ENCODE measurements around the gene GLRX. TPM values are rescaled to one million over a fixed set of nuclear protein-coding genes. Genes with fewer than 3 reads are reported as not detected.

Gene GLRX
- polyA plus RNA-seq, 3 donors from 2014 or later, result 261 to 295 (median 263) TPM

DNA sequence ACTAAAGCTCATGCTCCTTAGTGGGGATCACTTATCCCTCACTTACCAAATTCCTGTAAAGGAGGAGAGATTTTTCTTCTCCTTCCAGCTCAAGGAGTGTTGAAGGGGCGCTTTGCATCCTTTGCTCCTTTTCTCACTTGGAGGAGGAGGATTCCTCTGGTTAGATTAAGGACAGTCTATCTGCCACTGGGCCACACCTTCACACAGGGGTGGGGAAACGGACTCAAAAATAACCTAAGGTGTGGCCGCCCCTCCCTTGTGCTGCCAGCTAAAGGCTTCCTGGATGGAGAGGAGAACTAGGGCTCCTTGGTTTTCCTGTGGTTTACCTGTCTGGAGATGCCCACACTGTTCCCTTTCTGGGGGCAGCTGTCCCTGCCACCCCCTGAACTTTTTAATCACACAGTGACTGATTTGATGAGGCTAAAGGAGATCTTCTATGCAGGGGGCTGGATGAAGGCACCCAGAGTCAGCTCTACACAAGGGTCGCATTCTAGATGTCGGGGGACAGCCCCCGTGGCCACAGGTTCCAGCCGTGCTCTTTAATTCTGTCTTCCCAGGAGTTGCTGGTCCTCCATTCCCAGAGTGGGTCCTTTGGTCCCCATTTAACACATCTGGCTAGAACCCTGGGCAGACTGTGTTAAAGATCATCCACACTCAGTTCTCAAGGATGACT is 14.4 kb downstream of the GLRX start:
- no peak for DNase-seq
- peak overlapping the region; percentile 48 to 77 (median 73) for H3K4me3 Mint-ChIP-seq
- H3K36me3 Mint-ChIP-seq, result peaks cover 11 to 32% (median 24%) of the 10 kb centered on the region in 3 donors
- H3K9me3 Mint-ChIP-seq, result no peaks in the 10 kb centered on the region
- H3K4me1 Mint-ChIP-seq, result peaks cover 60 to 76% of the 10 kb centered on the region in 2 donors
- peak overlapping the region; percentile 65 to 97 (median 90) for H3K27ac Mint-ChIP-seq
- H3K27me3 Mint-ChIP-seq (ENCODE audit: low read depth in 3 of 3), result peaks cover 2% of the 10 kb centered on the region in 3 donors

DNA sequence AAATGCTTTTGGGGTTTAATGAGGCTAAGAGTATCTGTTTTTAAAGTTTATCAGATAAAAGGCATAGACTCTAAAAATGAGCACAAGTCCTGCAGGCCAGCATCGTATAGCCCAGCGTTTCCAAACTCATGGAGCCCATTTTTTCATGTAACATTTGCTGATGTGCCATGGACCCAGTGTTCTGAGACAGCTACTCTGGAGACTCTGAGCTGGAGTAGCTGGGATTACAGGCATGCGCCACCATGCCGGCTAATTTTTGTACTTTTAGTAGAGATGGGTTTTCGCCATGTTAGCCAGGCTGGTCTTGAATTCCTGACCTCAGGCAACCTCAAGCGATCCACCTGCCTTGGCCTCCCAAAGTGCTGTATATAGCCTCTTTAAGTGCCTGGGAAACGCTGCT is 15.8 kb downstream of the GLRX start:
- Mint-ChIP-seq H3K27ac (no peak overlapping the region), H3K27me3 (ENCODE audit: low read depth in 3 of 3) (peaks cover 1 to 2% (median 2%) of the 10 kb centered on the region in 3 donors), H3K4me1 (peaks cover 57 to 69% of the 10 kb centered on the region in 2 donors), H3K9me3 (no peaks in the 10 kb centered on the region), H3K4me3 (no peak overlapping the region), H3K36me3 (peaks cover 1 to 21% (median 14%) of the 10 kb centered on the region in 3 donors)
- no peak for DNase-seq

DNA sequence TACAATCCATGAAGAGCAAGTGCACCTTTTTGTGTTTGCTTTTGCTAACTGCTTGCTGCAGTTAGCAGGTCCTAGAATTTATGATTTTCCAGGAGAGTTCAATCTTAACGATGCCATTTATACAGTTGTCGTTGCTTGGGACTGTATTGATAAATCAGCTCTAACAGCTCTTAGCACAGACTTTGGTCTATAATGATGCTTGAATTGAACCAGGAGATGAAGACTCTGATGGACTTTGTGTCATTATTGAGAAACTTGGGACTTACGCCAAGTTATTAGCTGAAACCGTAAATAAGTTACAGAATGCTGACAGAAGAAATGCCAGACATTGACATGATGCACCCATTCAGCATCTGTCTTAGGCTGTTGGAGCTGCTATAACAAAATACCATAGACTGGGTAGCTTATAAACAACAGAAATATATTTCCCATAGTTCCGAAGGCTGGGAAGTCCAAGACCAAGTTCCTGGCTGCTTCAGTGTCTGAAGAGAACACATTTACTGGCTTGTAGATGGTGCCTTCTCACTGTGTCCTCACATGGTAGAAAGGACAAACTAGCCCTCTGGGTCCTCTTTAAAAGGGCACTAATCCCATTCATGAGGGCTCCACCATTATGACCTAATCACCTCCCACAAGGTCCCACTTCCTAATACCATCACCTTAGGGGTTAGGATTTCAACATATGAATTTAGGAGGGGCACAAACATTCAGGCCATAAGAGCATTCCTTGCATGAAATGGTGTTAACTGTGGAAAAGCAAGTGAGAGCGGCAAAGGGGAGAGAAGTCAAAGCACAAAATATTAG is 17.6 kb downstream of the GLRX start:
- H3K27ac Mint-ChIP-seq, result no peak overlapping the region
- H3K4me3 Mint-ChIP-seq, result no peak overlapping the region
- no peaks in the 10 kb centered on the region for H3K9me3 Mint-ChIP-seq
- H3K36me3 Mint-ChIP-seq, result peaks cover 0 to 28% (median 13%) of the 10 kb centered on the region in 3 donors
- peaks cover 40 to 52% of the 10 kb centered on the region in 2 donors for H3K4me1 Mint-ChIP-seq
- DNase-seq, result no peak
- peaks cover 0 to 6% (median 0%) of the 10 kb centered on the region in 3 donors for H3K27me3 Mint-ChIP-seq (ENCODE audit: low read depth in 3 of 3)

DNA sequence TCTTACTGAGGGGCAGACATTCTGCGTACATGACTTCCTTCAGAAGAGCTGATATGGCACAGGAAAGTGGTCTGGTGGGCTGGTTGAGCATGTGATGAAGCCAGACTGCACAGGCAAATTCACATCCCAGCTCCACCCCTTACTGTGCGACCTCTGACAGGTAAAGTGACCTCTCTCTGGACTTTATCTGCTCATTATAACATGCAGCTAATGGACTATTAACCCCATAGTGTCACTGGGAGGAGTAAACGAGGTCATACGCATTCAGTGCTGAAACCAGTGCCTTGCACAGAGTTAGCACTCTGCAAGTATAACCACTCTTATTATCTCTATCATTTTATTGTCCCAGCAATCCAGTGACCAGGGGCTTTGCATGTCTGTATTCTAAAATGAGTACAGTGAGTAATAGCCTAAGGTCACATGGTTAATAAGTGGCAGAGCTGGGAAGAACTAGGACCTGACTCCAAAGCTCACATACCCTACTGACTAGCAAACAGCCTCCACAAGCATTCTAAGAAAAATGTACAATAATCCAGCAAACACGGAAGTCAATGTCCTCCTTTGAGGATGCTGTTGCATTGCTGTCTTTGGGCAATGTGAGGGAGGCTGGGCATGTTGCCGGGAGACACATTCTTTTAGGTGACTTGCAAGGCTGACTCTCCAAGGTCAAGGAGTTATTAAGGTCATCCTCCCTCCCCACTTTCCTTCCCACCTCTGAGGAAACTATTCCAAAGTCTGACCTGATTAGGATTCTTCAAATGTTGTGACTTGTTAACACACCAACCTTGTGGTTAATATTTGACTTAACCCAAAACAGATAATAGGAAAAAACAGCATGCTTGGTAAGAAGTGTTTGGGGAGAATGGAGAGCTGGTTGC is 19.0 kb downstream of the GLRX start:
- H3K27me3 Mint-ChIP-seq (ENCODE audit: low read depth in 3 of 3), result peaks cover 0 to 6% (median 0%) of the 10 kb centered on the region in 3 donors
- H3K27ac Mint-ChIP-seq, result peak overlapping the region in 3 of 6 donors; percentile 15 to 57 (median 40)
- DNase-seq, result no peak

DNA sequence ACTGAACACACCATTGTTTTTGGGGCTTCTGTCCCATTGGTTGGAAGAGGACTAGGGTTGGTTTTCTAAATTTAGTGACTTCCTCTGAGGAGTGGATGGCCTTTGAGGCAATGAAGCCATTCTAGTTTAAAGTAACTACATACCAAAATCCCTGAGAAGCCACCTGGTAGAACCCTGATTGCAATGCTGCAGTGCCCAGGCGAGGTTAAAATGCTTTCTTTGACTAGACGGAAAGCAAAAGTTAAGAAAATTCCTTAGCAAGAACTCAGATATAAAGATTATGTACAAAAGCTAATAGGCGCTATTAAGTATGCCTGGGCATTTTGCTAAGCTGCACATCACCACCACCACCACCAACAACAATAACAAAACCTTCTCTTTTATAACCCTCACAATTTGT is 20.6 kb downstream of the GLRX start:
- DNase-seq, result no peak
- Mint-ChIP-seq H3K4me1 (peaks cover 13 to 29% of the 10 kb centered on the region in 2 donors), H3K27ac (no peak overlapping the region), H3K27me3 (ENCODE audit: low read depth in 3 of 3) (peaks cover 0 to 6% (median 0%) of the 10 kb centered on the region in 3 donors), H3K9me3 (no peaks in the 10 kb centered on the region), H3K36me3 (peaks cover 0 to 31% (median 17%) of the 10 kb centered on the region in 3 donors), H3K4me3 (no peak overlapping the region)

More for the DNA sequence above, 19.0 kb downstream of the GLRX start:
- Mint-ChIP-seq H3K36me3 (peaks cover 0 to 24% (median 17%) of the 10 kb centered on the region in 3 donors), H3K4me1 (peaks cover 26 to 38% of the 10 kb centered on the region in 2 donors), H3K4me3 (no peak overlapping the region), H3K9me3 (no peaks in the 10 kb centered on the region)

DNA sequence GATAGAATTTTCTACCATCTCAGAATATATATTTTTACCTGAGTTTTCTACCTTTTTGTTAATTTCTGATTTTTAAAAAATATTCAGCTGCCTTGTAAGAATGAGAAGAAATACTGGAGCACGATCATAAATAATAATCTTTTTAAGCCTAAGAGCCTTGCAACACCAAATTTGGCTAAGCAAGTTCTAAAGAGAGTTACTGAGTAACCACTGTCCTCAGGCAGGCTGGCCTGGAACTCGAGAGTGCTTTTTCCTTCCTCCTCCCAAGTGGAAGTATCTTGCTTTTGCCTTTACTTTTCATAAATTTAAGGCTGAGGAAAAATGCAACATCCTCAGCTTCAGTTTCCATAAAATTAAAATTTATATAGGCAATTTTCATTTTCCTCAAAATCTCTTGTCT is 21.0 kb downstream of the GLRX start:
- Mint-ChIP-seq H3K27ac (no peak overlapping the region), H3K4me1 (peaks cover 13 to 29% of the 10 kb centered on the region in 2 donors), H3K36me3 (peaks cover 0 to 32% (median 18%) of the 10 kb centered on the region in 3 donors), H3K4me3 (no peak overlapping the region), H3K9me3 (no peaks in the 10 kb centered on the region), H3K27me3 (ENCODE audit: low read depth in 3 of 3) (peaks cover 0 to 6% (median 0%) of the 10 kb centered on the region in 3 donors)
- no peak for DNase-seq

DNA sequence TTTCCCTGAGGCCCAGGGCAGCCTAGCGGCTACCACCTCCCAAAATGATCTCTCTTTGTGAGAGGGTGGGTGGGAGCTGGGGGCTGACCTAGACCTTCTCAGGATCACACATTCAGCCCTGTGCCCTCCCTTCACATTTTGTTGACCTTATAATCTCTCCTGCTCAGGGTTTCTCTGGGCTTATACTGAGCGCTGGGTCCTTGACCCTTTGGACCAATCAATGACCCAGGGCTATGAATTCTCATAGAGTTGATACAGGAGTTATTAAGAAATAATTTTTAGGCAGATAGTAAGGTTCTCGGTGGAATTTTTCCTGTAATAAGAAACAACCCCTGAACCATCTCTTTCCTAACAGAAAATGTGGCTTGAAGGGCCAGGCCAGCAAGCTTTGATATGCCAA is 22.0 kb downstream of the GLRX start:
- DNase-seq, result no peak
- Mint-ChIP-seq H3K4me3 (no peak overlapping the region), H3K36me3 (peaks cover 0 to 33% (median 22%) of the 10 kb centered on the region in 3 donors), H3K9me3 (no peaks in the 10 kb centered on the region), H3K27ac (no peak overlapping the region), H3K27me3 (ENCODE audit: low read depth in 3 of 3) (peaks cover 0 to 6% (median 0%) of the 10 kb centered on the region in 3 donors), H3K4me1 (peaks cover 13 to 29% of the 10 kb centered on the region in 2 donors)

DNA sequence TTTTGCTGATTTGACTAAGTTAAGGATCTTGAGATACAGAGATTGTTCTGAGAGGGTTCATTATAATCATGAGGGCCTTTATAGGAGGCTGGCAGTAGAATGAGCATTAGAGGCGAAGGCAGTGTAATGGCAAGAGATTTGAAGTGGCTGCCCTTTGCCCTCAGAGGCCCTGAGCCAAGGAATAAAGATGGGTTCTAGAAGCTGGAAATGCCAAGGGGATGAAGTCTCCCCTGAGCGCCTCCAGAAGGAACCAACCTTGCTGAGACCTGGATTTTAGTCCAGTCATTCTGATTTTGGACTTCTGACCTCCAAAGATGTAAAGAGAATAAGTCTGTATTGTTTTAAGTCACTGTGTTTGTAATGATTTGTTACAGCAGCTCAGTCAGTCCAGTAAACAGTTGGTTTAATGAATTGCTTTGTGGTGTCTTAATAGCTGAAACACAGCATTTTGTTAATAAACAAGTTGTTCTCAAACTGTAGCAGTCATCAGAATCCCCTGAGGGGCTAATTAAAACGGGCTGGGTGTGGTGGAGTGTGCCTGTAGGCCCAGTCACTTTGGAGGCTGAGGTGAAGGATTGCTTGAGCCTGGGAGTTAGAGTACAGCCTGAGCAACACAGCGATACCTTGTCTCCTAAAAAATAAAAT is 23.2 kb downstream of the GLRX start:
- H3K27me3 Mint-ChIP-seq (ENCODE audit: low read depth in 3 of 3), result peaks cover 0 to 6% (median 0%) of the 10 kb centered on the region in 3 donors
- no peak for DNase-seq
- no peaks in the 10 kb centered on the region for H3K9me3 Mint-ChIP-seq
- peak overlapping the region in 2 of 6 donors; percentile 37 to 44 for H3K27ac Mint-ChIP-seq
- H3K4me1 Mint-ChIP-seq, result peaks cover 13 to 20% of the 10 kb centered on the region in 2 donors
- peaks cover 0 to 23% (median 12%) of the 10 kb centered on the region in 3 donors for H3K36me3 Mint-ChIP-seq
- H3K4me3 Mint-ChIP-seq, result no peak overlapping the region

DNA sequence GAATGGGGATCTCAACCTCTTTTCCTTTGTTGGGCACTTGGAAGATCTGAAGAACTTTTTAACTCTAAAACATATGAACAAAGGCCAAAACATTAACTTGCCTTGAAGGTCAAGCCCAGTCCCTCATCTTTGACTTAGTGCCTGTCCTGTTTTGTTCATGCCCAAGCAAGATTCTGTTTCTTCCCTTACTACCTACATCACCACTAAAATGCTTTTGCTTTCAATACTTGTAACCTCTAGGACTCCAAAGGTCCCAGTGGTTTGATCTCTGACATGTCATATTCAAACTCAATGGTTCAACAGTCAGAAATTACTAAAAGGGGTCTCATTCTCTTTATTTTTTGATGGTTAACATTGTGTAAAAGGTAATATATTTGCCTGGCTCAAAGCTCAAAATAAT is 24.0 kb downstream of the GLRX start:
- Mint-ChIP-seq H3K4me1 (peaks cover 12% of the 10 kb centered on the region in 2 donors), H3K27me3 (ENCODE audit: low read depth in 3 of 3) (peaks cover 0 to 3% (median 0%) of the 10 kb centered on the region in 3 donors), H3K27ac (no peak overlapping the region), H3K9me3 (no peaks in the 10 kb centered on the region), H3K4me3 (no peak overlapping the region), H3K36me3 (peaks cover 5 to 20% (median 10%) of the 10 kb centered on the region in 3 donors)
- no peak for DNase-seq

DNA sequence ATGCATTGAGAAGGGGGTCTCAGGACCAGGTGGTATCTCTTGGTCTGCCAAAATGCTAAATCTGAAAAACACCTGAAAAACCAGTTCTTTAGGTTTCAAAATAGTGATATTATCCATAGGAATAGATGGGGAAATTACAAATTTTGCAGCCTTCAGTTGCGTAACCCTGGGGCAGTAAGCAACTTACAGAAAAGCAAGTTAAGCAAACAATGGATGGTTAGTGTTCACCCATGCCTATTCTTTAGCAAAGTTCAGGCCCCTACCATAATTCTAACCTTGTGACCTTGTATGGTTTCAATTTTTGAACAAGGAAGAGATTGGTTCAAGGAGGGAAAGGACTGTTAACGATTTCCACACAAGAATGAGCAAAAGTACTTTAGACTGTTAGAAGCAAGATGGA is 24.5 kb downstream of the GLRX start:
- Mint-ChIP-seq H3K4me3 (no peak overlapping the region), H3K4me1 (peaks cover 7 to 8% of the 10 kb centered on the region in 2 donors), H3K9me3 (no peaks in the 10 kb centered on the region), H3K27ac (no peak overlapping the region), H3K27me3 (ENCODE audit: low read depth in 3 of 3) (peaks cover 0 to 3% (median 0%) of the 10 kb centered on the region in 3 donors), H3K36me3 (peaks cover 7 to 20% (median 10%) of the 10 kb centered on the region in 3 donors)
- no peak for DNase-seq

DNA sequence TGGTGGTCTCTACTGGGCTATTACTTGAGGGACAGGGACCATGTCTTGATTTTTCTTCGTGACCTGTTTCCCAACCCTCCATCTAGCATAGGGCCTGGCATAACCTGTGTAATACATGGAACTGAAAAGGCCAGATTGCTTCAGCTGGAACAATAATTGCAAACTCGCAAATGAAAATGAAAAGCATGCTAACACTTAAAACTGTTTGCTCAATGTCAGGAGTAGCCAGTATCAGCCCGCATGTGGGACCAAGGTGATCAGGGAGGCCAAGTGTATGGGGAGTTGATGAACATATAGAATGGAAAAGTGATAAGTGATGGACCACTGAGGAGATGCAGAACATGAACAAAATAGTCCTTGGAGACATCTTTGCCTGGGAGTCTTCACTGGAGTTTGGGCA is 25.2 kb downstream of the GLRX start:
- Mint-ChIP-seq H3K27ac (peak overlapping the region in 2 of 6 donors; percentile 17 to 64), H3K4me1 (peaks cover 0 to under 1% of the 10 kb centered on the region in 2 donors), H3K9me3 (no peaks in the 10 kb centered on the region), H3K4me3 (no peak overlapping the region), H3K27me3 (ENCODE audit: low read depth in 3 of 3) (peaks cover 0 to 3% (median 0%) of the 10 kb centered on the region in 3 donors), H3K36me3 (peaks cover 7 to 20% (median 10%) of the 10 kb centered on the region in 3 donors)
- DNase-seq, result no peak

DNA sequence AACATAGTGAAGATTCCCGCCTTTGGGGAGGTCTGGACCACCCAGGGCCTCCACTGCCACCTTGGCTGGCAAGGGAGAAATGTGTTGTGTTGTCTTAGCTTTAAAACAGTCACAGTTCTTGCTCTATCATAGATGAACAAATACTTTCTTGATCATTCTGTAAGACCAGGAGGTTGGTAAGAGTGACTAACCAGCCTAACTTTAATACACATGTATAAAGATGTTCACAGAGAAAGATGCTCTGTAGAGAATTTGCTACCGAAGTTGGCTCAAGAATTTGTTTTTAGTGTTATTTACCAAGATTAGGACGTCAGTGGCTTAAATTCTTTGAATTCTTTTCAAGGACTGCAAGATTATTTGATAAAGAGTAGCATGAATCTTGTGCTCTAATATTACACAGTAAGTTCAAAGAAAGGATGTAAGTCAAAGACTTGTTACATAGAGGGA is 28.4 kb downstream of the GLRX start:
- peak overlapping the region in 2 of 6 donors; percentile 3 to 35 for H3K27ac Mint-ChIP-seq
- H3K4me1 Mint-ChIP-seq, result peaks cover 0 to 1% of the 10 kb centered on the region in 2 donors

DNA sequence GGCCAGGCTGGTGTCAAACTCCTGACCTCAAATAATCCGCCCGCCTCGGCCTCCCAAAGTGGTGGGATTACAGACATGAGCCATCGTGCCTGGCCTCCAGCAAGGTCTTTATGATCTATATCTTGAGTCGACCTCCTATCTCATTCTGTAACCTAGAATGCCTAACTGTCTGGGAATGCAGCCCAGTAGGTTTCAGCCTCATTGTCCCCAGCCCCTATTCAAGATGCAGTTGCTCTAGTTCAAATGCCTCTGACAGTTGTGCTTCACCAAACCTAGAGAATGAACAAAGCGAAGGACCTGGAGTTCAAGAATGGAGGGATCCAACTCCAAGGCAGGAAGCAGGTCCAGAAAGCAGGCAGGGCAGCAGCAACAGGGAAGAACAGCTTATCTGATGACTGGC is 30.8 kb downstream of the GLRX start:
- no peak overlapping the region for H3K27ac Mint-ChIP-seq
- H3K27me3 Mint-ChIP-seq (ENCODE audit: low read depth in 3 of 3), result peaks cover 0 to 1% (median 0%) of the 10 kb centered on the region in 3 donors
- H3K36me3 Mint-ChIP-seq, result peaks cover 8 to 16% (median 14%) of the 10 kb centered on the region in 3 donors
- H3K4me3 Mint-ChIP-seq, result no peak overlapping the region
- H3K9me3 Mint-ChIP-seq, result no peaks in the 10 kb centered on the region
- H3K4me1 Mint-ChIP-seq, result peaks cover 0 to 3% of the 10 kb centered on the region in 2 donors
- no peak for DNase-seq

More for the DNA sequence above, 28.4 kb downstream of the GLRX start:
- DNase-seq, result no peak
- H3K9me3 Mint-ChIP-seq, result no peaks in the 10 kb centered on the region
- H3K27me3 Mint-ChIP-seq (ENCODE audit: low read depth in 3 of 3), result no peaks in the 10 kb centered on the region
- H3K36me3 Mint-ChIP-seq, result peaks cover 10 to 19% (median 12%) of the 10 kb centered on the region in 3 donors
- no peak overlapping the region for H3K4me3 Mint-ChIP-seq

Data from immature natural killer cell (primary cell).